ENCODE data around the gene MLIP.

- no peak for TF ChIP-seq CTCF (IDR thresholded peaks at IDR 0.05)
- no peak for TF ChIP-seq POLR2A (IDR thresholded peaks at IDR 0.05; ENCODE audit: low read length)
- no peak for TF ChIP-seq FOSB (CRISPR knock-in tag; IDR thresholded peaks at IDR 0.05)
- TF ChIP-seq EHMT2 (IDR thresholded peaks at IDR 0.05; ENCODE audit: low read depth) = no peak
- TF ChIP-seq EP300 (IDR thresholded peaks at IDR 0.05) = no peak
- no peak for TF ChIP-seq ELK1 (IDR thresholded peaks at IDR 0.05; ENCODE audit: low read depth, low read length)
- TF ChIP-seq HDAC2 (IDR thresholded peaks at IDR 0.05) = no peak
- no peak for TF ChIP-seq CBX2 (IDR thresholded peaks at IDR 0.05; ENCODE audit: borderline replicate concordance, low read depth)
Measured at GRCh38 chr6:54094786-54095185, 16.5 kb upstream of the MLIP start.
